H1 (cell line): ENCODE results near the gene GATAD2B. TPM values are rescaled to one million over a fixed set of nuclear protein-coding genes. Genes with fewer than 3 reads are reported as not detected.

Experiments
- CEBPB ChIP-seq: IDR thresholded peaks from 2 replicates; pipeline ENCODE4 v1.6.1; 2012; ENCODE audit warnings: low read depth, low read length
- CREB1 ChIP-seq: IDR thresholded peaks from 2 replicates; pipeline ENCODE4 v1.6.1; 2012; ENCODE audit warnings: inconsistent platforms
- CTBP2 ChIP-seq: IDR thresholded peaks from 2 replicates; pipeline ENCODE4 v1.7.0; 2011; ENCODE audit warnings: borderline replicate concordance, mild to moderate bottlenecking, moderate library complexity, mixed read lengths, low read length; ENCODE audit not compliant: insufficient read depth, insufficient read length
- GTF2F1 ChIP-seq: IDR thresholded peaks from 2 replicates; pipeline ENCODE4 v1.6.1; 2012; ENCODE audit warnings: low read depth, low read length, improper control_type of control experiment, borderline replicate concordance
- NANOG ChIP-seq: IDR thresholded peaks from 2 replicates; pipeline ENCODE4 v1.6.1; 2011; ENCODE audit warnings: low read length, low read depth, mild to moderate bottlenecking, inconsistent platforms; ENCODE audit not compliant: insufficient read depth, poor library complexity, severe bottlenecking
- NRF1 ChIP-seq: IDR thresholded peaks from 2 replicates; pipeline ENCODE4 v1.6.1; 2011; ENCODE audit warnings: mild to moderate bottlenecking, low read depth, low read length, improper control_type of control experiment
- PHF8 ChIP-seq: fragments of 200-600 bp; sonication (generic); conservative IDR thresholded peaks from 2 replicates; pipeline ENCODE4 v1.7.1; 2012; ENCODE audit warnings: low read depth, mild to moderate bottlenecking, inconsistent platforms, low read length, moderate library complexity
- SP1 ChIP-seq: IDR thresholded peaks from 2 replicates; pipeline ENCODE4 v1.6.1; 2011; ENCODE audit warnings: low read depth, low read length
- TCF12 ChIP-seq: IDR thresholded peaks from 2 replicates; pipeline ENCODE4 v1.6.1; 2011; ENCODE audit warnings: low read depth, mild to moderate bottlenecking, low read length
- polyA plus RNA-seq, 7 experiments: library from polyadenylated mRNA; depleted of rRNA in 3 of 7; stranded (reverse) in 5 of 7; unstranded in 2 of 7; fragments of >200 nt in 5 of 7; fragments of 200-250 nt in 2 of 7; gene quantifications; 1 replicate in 5 of 7; 2 replicates in 1 of 7; 4 replicates in 1 of 7; pipeline versions ENCODE4 v1.2.1 to v1.2.3, GENCODE V29; 2011 to 2013; ENCODE audit warnings: missing spikeins in 2 of 7, mixed read lengths in 2 of 7
- total RNA-seq: library from RNA; stranded (reverse); fragmentation: NEBNext Ultra II Directional; extraction: Animal tissue kit (Norgen Biotek cat#: 25700); gene quantifications from 2 replicates; pipeline ENCODE4 v1.2.1, GENCODE V29; 2021
- TF ChIP-seq, protein P1 (sequence below): fragments of 300-600 bp; sonication (generic); IDR thresholded peaks from 2 replicates; pipeline ENCODE4 v1.7.1; 2012; ENCODE audit warnings: low read length, moderate library complexity, mild to moderate bottlenecking, inconsistent platforms; ENCODE audit not compliant: insufficient replicate concordance

The GATAD2B gene
- total and polyA plus RNA-seq, 2 of the 8 experiments (the other 6 are each of a cell fraction or from before 2014, with no cell fraction given) = 8.4 to 39.1 TPM

- no peak for TF ChIP-seq TCF12
- TF ChIP-seq NRF1 = peak; percentile 19; the same call in 1 of the 2 replicates
- TF ChIP-seq PHF8 = peak; percentile 76
- TF ChIP-seq, protein P1, sequence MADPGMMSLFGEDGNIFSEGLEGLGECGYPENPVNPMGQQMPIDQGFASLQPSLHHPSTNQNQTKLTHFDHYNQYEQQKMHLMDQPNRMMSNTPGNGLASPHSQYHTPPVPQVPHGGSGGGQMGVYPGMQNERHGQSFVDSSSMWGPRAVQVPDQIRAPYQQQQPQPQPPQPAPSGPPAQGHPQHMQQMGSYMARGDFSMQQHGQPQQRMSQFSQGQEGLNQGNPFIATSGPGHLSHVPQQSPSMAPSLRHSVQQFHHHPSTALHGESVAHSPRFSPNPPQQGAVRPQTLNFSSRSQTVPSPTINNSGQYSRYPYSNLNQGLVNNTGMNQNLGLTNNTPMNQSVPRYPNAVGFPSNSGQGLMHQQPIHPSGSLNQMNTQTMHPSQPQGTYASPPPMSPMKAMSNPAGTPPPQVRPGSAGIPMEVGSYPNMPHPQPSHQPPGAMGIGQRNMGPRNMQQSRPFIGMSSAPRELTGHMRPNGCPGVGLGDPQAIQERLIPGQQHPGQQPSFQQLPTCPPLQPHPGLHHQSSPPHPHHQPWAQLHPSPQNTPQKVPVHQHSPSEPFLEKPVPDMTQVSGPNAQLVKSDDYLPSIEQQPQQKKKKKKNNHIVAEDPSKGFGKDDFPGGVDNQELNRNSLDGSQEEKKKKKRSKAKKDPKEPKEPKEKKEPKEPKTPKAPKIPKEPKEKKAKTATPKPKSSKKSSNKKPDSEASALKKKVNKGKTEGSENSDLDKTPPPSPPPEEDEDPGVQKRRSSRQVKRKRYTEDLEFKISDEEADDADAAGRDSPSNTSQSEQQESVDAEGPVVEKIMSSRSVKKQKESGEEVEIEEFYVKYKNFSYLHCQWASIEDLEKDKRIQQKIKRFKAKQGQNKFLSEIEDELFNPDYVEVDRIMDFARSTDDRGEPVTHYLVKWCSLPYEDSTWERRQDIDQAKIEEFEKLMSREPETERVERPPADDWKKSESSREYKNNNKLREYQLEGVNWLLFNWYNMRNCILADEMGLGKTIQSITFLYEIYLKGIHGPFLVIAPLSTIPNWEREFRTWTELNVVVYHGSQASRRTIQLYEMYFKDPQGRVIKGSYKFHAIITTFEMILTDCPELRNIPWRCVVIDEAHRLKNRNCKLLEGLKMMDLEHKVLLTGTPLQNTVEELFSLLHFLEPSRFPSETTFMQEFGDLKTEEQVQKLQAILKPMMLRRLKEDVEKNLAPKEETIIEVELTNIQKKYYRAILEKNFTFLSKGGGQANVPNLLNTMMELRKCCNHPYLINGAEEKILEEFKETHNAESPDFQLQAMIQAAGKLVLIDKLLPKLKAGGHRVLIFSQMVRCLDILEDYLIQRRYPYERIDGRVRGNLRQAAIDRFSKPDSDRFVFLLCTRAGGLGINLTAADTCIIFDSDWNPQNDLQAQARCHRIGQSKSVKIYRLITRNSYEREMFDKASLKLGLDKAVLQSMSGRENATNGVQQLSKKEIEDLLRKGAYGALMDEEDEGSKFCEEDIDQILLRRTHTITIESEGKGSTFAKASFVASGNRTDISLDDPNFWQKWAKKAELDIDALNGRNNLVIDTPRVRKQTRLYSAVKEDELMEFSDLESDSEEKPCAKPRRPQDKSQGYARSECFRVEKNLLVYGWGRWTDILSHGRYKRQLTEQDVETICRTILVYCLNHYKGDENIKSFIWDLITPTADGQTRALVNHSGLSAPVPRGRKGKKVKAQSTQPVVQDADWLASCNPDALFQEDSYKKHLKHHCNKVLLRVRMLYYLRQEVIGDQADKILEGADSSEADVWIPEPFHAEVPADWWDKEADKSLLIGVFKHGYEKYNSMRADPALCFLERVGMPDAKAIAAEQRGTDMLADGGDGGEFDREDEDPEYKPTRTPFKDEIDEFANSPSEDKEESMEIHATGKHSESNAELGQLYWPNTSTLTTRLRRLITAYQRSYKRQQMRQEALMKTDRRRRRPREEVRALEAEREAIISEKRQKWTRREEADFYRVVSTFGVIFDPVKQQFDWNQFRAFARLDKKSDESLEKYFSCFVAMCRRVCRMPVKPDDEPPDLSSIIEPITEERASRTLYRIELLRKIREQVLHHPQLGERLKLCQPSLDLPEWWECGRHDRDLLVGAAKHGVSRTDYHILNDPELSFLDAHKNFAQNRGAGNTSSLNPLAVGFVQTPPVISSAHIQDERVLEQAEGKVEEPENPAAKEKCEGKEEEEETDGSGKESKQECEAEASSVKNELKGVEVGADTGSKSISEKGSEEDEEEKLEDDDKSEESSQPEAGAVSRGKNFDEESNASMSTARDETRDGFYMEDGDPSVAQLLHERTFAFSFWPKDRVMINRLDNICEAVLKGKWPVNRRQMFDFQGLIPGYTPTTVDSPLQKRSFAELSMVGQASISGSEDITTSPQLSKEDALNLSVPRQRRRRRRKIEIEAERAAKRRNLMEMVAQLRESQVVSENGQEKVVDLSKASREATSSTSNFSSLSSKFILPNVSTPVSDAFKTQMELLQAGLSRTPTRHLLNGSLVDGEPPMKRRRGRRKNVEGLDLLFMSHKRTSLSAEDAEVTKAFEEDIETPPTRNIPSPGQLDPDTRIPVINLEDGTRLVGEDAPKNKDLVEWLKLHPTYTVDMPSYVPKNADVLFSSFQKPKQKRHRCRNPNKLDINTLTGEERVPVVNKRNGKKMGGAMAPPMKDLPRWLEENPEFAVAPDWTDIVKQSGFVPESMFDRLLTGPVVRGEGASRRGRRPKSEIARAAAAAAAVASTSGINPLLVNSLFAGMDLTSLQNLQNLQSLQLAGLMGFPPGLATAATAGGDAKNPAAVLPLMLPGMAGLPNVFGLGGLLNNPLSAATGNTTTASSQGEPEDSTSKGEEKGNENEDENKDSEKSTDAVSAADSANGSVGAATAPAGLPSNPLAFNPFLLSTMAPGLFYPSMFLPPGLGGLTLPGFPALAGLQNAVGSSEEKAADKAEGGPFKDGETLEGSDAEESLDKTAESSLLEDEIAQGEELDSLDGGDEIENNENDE = no peak
- TF ChIP-seq GTF2F1 = no peak
- TF ChIP-seq CREB1 = no peak
- TF ChIP-seq CEBPB = no peak
- no peak for TF ChIP-seq NANOG
- TF ChIP-seq CTBP2 = no peak
- no peak for TF ChIP-seq SP1
Measured at GRCh38 chr1:153775458-153776327, 147.1 kb downstream of the GATAD2B start (continued).
